DOHH2 (cell line): ENCODE measurements around the gene PEX6.

Experiments
- H3F3A ChIP-seq: fragments of 200-600 bp; sonication (generic), shearing (Covaris generic); 2 replicates; pipeline ENCODE4 v1.6.0; 2016; ENCODE audit warnings: antibody characterized with exemption, mild to moderate bottlenecking; ENCODE audit not compliant: control insufficient read depth, insufficient read depth
- H3K27ac ChIP-seq: fragments of 200-600 bp; sonication (generic); 2 replicates; pipeline ENCODE4 v1.5.1; 2014; ENCODE audit warnings: low read depth, mild to moderate bottlenecking, low read length, moderate library complexity
- H3K27me3 ChIP-seq: fragments of 200-600 bp; sonication (generic); 2 replicates; pipeline ENCODE4 v1.6.1; 2014; ENCODE audit warnings: mild to moderate bottlenecking, low read length, mixed read lengths; ENCODE audit not compliant: control insufficient read depth
- H3K36me3 ChIP-seq: fragments of 200-600 bp; sonication (generic); 2 replicates; pipeline ENCODE4 v1.6.1; 2014; ENCODE audit warnings: mild to moderate bottlenecking, low read length, moderate library complexity, mixed read lengths; ENCODE audit not compliant: control insufficient read depth
- H3K4me1 ChIP-seq: fragments of 200-600 bp; sonication (generic); 2 replicates; pipeline ENCODE4 v1.6.1; 2014; ENCODE audit warnings: mild to moderate bottlenecking, low read length, mixed read lengths; ENCODE audit not compliant: control insufficient read depth
- H3K4me2 ChIP-seq: fragments of 200-600 bp; sonication (generic); 2 replicates; pipeline ENCODE4 v1.6.0; 2014; ENCODE audit warnings: mild to moderate bottlenecking, low read length, moderate library complexity
- H3K4me3 ChIP-seq: fragments of 200-600 bp; sonication (generic); 2 replicates; pipeline ENCODE4 v1.5.1; 2014; ENCODE audit warnings: mild to moderate bottlenecking, low read length, mixed read lengths
- H3K79me2 ChIP-seq: fragments of 200-600 bp; sonication (generic); 2 replicates; pipeline ENCODE4 v1.6.1; 2014; ENCODE audit warnings: mild to moderate bottlenecking, low read length, mixed read lengths; ENCODE audit not compliant: control insufficient read depth
- H3K9me2 ChIP-seq: fragments of 200-600 bp; sonication (generic); replicated peaks from 2 replicates; pipeline ENCODE4 v1.6.1; 2014; ENCODE audit warnings: mild to moderate bottlenecking, low read length, mixed read lengths; ENCODE audit not compliant: control insufficient read depth
- H3K9me3 ChIP-seq: fragments of 200-600 bp; sonication (generic); 2 replicates; pipeline ENCODE4 v1.6.1; 2014; ENCODE audit warnings: antibody characterized with exemption, low read length, mixed read lengths; ENCODE audit not compliant: control insufficient read depth, insufficient read depth
- H4K20me1 ChIP-seq: fragments of 200-600 bp; sonication (generic); 2 replicates; pipeline ENCODE4 v1.6.0; 2014; ENCODE audit warnings: low read depth, mild to moderate bottlenecking, antibody characterized with exemption, low read length, moderate library complexity; ENCODE audit not compliant: control insufficient read depth, insufficient read depth
- EZH2phosphoT487 ChIP-seq: fragments of 200-600 bp; sonication (generic); IDR thresholded peaks from 2 replicates; pipeline ENCODE4 v1.6.1; 2017; ENCODE audit warnings: borderline replicate concordance, mild to moderate bottlenecking, antibody characterized with exemption, low read length, moderate library complexity, mixed read lengths
- TF ChIP-seq, protein P1 (sequence below): fragments of 200-600 bp; sonication (generic); IDR thresholded peaks from one replicate; pipeline ENCODE4 v1.5.1; 2014; ENCODE audit warnings: antibody characterized with exemption, mild to moderate bottlenecking, low read depth, low read length; ENCODE audit not compliant: poor library complexity, severe bottlenecking

The PEX6 gene

DNA sequence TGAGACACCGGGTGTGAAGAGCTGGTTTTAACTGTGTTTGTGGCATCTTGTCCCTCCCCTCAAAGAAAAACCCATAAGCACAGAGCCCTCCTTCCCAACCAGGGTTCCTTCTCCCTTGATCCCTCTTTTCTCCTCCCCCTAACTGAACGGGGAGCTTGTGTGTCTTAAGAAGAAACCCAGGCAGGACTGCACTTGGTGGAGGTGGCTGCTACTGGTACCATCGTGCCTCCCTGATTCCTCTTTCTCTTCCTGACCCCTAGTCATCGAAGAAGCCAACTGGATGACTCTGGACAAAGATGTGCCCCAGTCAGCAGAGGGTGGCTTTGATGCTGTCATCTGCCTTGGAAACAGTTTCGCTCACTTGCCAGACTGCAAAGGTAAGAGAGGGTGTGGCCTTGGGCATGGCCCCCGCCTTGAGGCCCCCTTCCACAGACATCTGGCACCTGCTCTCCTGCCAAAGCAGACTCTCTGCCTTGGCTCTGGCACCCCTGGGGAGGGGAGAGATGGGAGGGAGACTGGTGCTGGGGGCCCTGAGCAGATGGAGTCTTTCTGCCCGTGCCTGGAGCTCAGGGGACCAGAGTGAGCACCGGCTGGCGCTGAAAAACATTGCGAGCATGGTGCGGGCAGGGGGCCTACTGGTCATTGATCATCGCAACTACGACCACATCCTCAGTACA is 16.3 kb downstream of the PEX6 start:
- Histone ChIP-seq H3K4me2 (no peak overlapping the region), H3K9me3 (no peaks in the 10 kb centered on the region), H4K20me1 (no peaks in the 10 kb centered on the region; the same call in 1 of the 2 replicates), H3K4me1 (peaks cover 16% of the 10 kb centered on the region), H3K36me3 (peaks cover 40% of the 10 kb centered on the region), H3K4me3 (no peak overlapping the region), H3K27me3 (no peaks in the 10 kb centered on the region), H3K79me2 (no peaks in the 10 kb centered on the region), H3K27ac (no peak overlapping the region), H3K9me2 (no peaks in the 10 kb centered on the region), H3F3A (0 out of 2 replicates have a peak, but pooled peaks cover 5% of the 10 kb centered on the region)
- TF ChIP-seq EZH2phosphoT487, result no peak
- TF ChIP-seq, protein P1, sequence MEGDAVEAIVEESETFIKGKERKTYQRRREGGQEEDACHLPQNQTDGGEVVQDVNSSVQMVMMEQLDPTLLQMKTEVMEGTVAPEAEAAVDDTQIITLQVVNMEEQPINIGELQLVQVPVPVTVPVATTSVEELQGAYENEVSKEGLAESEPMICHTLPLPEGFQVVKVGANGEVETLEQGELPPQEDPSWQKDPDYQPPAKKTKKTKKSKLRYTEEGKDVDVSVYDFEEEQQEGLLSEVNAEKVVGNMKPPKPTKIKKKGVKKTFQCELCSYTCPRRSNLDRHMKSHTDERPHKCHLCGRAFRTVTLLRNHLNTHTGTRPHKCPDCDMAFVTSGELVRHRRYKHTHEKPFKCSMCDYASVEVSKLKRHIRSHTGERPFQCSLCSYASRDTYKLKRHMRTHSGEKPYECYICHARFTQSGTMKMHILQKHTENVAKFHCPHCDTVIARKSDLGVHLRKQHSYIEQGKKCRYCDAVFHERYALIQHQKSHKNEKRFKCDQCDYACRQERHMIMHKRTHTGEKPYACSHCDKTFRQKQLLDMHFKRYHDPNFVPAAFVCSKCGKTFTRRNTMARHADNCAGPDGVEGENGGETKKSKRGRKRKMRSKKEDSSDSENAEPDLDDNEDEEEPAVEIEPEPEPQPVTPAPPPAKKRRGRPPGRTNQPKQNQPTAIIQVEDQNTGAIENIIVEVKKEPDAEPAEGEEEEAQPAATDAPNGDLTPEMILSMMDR, result no peak

DNA sequence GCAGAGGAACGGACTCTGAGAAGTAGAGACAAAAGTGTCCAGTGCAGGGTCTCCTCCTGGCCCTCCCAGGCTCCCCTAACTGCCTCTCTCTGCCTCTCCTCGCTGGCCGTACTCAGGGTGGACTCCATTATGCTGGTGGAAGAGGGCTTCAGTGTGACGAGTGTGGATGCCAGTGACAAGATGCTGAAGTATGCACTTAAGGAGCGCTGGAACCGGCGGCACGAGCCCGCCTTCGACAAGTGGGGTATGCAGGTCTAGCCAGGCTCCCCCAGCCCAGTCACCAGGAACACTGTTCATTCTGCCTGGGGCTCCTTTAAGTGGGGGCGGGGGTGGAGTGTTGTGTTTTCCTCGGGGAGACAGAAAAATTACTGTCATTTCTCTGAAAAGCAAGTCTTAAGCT is 16.9 kb downstream of the PEX6 start:
- Histone ChIP-seq H3K79me2 (no peaks in the 10 kb centered on the region), H3K27ac (no peak overlapping the region), H3K27me3 (no peaks in the 10 kb centered on the region), H3K4me2 (no peak overlapping the region), H3F3A (0 out of 2 replicates have a peak, but pooled peaks cover 5% of the 10 kb centered on the region), H3K9me3 (no peaks in the 10 kb centered on the region), H3K4me1 (peaks cover 16% of the 10 kb centered on the region), H3K4me3 (no peak overlapping the region), H3K36me3 (peaks cover 37% of the 10 kb centered on the region), H3K9me2 (no peaks in the 10 kb centered on the region), H4K20me1 (no peaks in the 10 kb centered on the region; the same call in 1 of the 2 replicates)
- TF ChIP-seq, protein P1, result no peak
- no peak for TF ChIP-seq EZH2phosphoT487

DNA sequence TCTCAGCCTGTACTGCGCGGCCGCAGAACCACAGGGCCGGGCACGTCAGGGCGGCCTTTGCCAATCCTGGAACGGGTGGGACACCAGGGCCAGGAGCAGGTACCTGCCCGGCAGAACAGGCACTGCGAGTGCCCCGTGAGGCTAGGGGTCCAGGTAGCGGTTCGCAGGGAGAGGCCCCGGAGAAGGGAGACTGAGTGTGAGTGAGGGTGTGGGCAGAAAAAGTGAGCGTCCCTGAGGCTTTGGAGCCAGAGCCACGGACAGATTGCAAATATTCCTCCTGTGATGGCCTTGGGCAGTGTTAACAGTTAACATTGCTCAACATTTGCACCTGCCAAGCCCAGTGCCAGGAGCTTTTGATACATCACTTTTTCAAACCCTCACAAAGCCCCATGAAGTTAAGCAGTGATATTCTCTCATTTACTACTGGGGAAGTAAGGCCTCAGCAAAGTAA is 17.9 kb downstream of the PEX6 start:
- peak overlapping the region; percentile 64 for H3K4me2 ChIP-seq
- TF ChIP-seq EZH2phosphoT487, result no peak
- TF ChIP-seq, protein P1, result no peak
- H3K27me3 ChIP-seq, result no peaks in the 10 kb centered on the region
- H3K4me3 ChIP-seq, result peak overlapping the region; percentile 54; the same call in 1 of the 2 replicates
- no peaks in the 10 kb centered on the region; the same call in 1 of the 2 replicates for H4K20me1 ChIP-seq
- no peaks in the 10 kb centered on the region for H3K9me3 ChIP-seq
- H3K9me2 ChIP-seq, result no peaks in the 10 kb centered on the region
- H3K79me2 ChIP-seq, result no peaks in the 10 kb centered on the region
- H3K36me3 ChIP-seq, result peaks cover 33% of the 10 kb centered on the region
- 0 out of 2 replicates have a peak, but pooled peaks cover 5% of the 10 kb centered on the region for H3F3A ChIP-seq
- H3K27ac ChIP-seq, result no peak overlapping the region
- H3K4me1 ChIP-seq, result peaks cover 16% of the 10 kb centered on the region
